ENCODE measurements around the gene GPSM3.

GRCh38 chr6:32220021-32220420, 27.6 kb upstream of the GPSM3 start:
- TF ChIP-seq CTCF (IDR thresholded peaks at IDR 0.05), result no peak
- TF ChIP-seq POLR2A (IDR thresholded peaks at IDR 0.05), result no peak
